GM12873 (cell line): ENCODE measurements around the gene ACTN1.

Source experiments
- CTCF ChIP-seq: IDR thresholded peaks from 2 replicates; pipeline ENCODE4 v1.5.1; 2012; ENCODE audit warnings: low read depth, mild to moderate bottlenecking, moderate library complexity, low read length, control low read depth; ENCODE audit not compliant: insufficient read depth; ENCODE audit errors: missing control alignments

Gene ACTN1

DNA sequence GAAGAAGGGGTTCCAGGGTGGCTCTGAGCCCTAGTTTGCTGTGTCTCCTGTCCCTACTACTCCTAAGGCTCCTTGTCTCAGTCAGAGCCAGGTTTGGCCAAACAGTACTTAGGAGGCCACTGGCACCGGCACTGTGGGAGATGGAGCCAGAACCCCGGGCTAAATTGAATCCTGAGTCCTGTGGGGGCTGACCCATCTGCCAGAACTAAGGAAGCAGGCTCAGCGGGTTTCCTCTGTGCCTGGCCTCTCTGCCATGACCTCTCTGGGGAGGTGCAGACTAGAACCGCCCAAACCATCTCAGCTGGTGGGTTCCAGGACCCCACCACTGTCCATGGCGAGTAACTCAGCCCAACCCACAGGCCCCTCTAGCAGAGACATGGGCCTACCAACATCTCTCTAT is 5.5 kb downstream of the ACTN1 start:
- TF ChIP-seq CTCF = no peak

DNA sequence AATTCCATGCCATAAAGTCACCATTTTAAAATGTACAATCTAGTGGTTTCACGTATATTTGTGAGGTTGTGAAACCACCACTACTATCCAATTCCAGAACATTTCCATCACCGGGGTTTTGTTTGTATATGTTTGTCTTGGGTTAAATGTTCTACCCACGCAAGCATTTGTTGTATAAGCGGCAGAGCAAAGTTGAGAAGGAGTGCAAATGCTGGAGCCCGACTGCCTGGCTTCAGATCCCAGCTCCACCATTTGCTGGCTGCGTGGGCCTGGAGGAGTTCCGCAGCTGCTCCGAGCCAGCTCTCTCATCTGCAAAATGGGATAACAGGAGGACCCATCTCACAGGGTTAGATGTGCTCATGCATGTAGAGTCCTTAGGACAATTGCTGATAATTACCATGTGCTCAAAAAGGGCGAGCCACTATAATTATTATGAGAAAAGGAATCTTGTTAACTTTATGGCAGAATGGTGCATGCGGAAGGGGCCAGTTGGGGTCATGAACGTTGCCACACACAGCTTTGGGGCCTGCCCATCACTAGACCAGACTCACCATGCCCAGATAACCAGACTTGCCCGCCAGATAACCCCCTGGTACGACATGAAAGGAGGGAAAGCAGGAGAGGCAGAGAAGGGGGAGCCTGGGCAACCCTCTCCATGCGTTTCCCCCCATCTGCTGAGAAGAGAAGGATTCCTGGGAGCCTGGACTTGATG is 6.4 kb downstream of the ACTN1 start:
- TF ChIP-seq CTCF = no peak

- no peak for TF ChIP-seq CTCF
Measured at GRCh38 chr14:68971411-68972035, 7.6 kb downstream of the ACTN1 start.

DNA sequence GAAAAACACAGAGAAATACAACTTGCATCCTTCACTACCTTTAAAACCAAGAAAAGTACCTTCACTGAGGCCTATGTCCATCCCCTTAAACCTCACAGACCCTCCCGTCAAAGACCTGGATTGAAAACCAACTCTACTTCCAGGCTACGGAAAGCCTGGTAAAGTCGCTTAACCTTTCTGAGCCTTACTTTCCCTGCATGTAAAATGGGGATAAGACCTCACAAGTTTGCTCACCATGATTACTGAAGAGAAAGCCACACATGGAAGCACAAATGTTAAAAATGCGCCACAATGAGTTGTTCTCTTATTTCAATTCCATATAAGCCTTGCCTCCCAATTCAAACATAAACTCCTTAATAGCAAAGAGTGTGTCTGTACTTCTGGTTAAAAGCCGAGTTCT is 8.4 kb downstream of the ACTN1 start:
- no peak for TF ChIP-seq CTCF

GRCh38 chr14:68970038-68970612 is 9.0 kb downstream of the ACTN1 start:
- no peak for TF ChIP-seq CTCF

- no peak for TF ChIP-seq CTCF
Measured at GRCh38 chr14:68969278-68970033, 9.6 kb downstream of the ACTN1 start.

GRCh38 chr14:68968721-68969120 is 10.4 kb downstream of the ACTN1 start:
- TF ChIP-seq CTCF = no peak
